Transverse colon (tissue), 4 donors: ENCODE measurements around the gene SRP54.

Experiments
- EP300 ChIP-seq: sonication (generic); formaldehyde crosslinking; IDR thresholded peaks from one replicate; pipeline ENCODE4 v1.6.1; 2017; ENCODE audit warnings: antibody characterized with exemption, low read depth
- POLR2AphosphoS5 ChIP-seq, 3 donors: sonication (generic); formaldehyde crosslinking; IDR thresholded peaks; one replicate each; pipeline ENCODE4 v1.6.1; 2016; ENCODE audit warnings: antibody characterized with exemption in 3 of 3
- TF ChIP-seq, protein P1 (sequence below), 5 experiments: fragments of 200-600 bp in 3 of 5; fragments of 450-650 bp in 2 of 5; sonication (generic) in 3 of 5; IDR thresholded peaks; 1 replicate in 2 of 5; 2 replicates in 3 of 5; pipeline ENCODE4 v1.5.1; 2016 to 2017; ENCODE audit warnings: antibody characterized with exemption in 5 of 5, inconsistent platforms in 3 of 5, mild to moderate bottlenecking in 2 of 5, moderate library complexity in 1 of 5

DNA sequence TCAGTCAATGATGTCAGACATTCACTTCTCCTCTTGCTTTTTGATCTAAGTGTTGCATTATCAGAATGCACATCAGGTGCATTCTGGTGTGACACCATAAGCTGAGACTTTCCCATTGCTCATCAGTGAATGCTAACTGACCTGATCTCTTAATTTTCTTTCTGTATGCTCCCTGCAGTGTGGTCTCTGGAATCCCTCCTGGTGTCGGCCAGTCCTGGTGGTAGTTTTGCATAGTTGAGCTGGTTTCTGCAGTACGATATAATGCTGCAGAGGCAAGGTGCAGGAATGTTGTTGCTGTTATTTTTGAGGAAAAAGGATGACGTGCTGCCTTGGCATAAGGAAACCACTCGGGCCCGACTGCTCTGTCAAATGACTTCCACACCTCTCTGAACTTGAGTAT lies 11.0 kb upstream of the SRP54 start:
- TF ChIP-seq POLR2AphosphoS5 (IDR thresholded peaks at IDR 0.05) (no peak), EP300 (no peak)
- TF ChIP-seq, protein P1, sequence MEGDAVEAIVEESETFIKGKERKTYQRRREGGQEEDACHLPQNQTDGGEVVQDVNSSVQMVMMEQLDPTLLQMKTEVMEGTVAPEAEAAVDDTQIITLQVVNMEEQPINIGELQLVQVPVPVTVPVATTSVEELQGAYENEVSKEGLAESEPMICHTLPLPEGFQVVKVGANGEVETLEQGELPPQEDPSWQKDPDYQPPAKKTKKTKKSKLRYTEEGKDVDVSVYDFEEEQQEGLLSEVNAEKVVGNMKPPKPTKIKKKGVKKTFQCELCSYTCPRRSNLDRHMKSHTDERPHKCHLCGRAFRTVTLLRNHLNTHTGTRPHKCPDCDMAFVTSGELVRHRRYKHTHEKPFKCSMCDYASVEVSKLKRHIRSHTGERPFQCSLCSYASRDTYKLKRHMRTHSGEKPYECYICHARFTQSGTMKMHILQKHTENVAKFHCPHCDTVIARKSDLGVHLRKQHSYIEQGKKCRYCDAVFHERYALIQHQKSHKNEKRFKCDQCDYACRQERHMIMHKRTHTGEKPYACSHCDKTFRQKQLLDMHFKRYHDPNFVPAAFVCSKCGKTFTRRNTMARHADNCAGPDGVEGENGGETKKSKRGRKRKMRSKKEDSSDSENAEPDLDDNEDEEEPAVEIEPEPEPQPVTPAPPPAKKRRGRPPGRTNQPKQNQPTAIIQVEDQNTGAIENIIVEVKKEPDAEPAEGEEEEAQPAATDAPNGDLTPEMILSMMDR (IDR thresholded peaks at IDR 0.05) = no peak
